MM.1S (cell line): Measurements from ENCODE around the gene ANKS1B.

Experiments
- DNase-seq: peaks from one replicate; pipeline ENCODE4 v3.0.0-alpha.2; 2015
- H2AFZ ChIP-seq: fragments of 300-600 bp; sonication (generic); 2 replicates; pipeline ENCODE4 v1.6.0; 2016; ENCODE audit warnings: antibody characterized with exemption, low read length
- H3F3A ChIP-seq: fragments of 300-600 bp; sonication (generic); 2 replicates; pipeline ENCODE4 v1.6.1; 2016; ENCODE audit warnings: mild to moderate bottlenecking, antibody characterized with exemption, low read length, moderate library complexity, mixed read lengths; ENCODE audit not compliant: insufficient read depth
- H3K27ac ChIP-seq: fragments of 300-600 bp; sonication (generic); 2 replicates; pipeline ENCODE4 v1.5.1; 2016; ENCODE audit warnings: mild to moderate bottlenecking, low read length
- H3K27me3 ChIP-seq: fragments of 300-600 bp; sonication (generic); replicated peaks from 2 replicates; pipeline ENCODE4 v1.6.0; 2016; ENCODE audit warnings: low read length; ENCODE audit not compliant: insufficient read depth
- H3K36me3 ChIP-seq: fragments of 300-600 bp; sonication (generic); replicated peaks from 2 replicates; pipeline ENCODE4 v1.6.1; 2016; ENCODE audit warnings: mild to moderate bottlenecking, low read length, mixed read lengths; ENCODE audit not compliant: insufficient read depth
- H3K4me1 ChIP-seq: fragments of 300-600 bp; sonication (generic); 2 replicates; pipeline ENCODE4 v1.6.1; 2016; ENCODE audit warnings: low read length, mixed read lengths
- H3K4me2 ChIP-seq: fragments of 300-600 bp; sonication (generic); 2 replicates; pipeline ENCODE4 v1.6.0; 2016; ENCODE audit warnings: low read depth, low read length
- H3K4me3 ChIP-seq: fragments of 300-600 bp; sonication (generic); 2 replicates; pipeline ENCODE4 v1.5.1; 2016; ENCODE audit warnings: low read length, mixed read lengths
- H3K79me2 ChIP-seq: fragments of 300-600 bp; sonication (generic); 2 replicates; pipeline ENCODE4 v1.6.1; 2016; ENCODE audit warnings: mixed run types, low read length, mixed read lengths
- H3K9ac ChIP-seq: fragments of 300-600 bp; sonication (generic); 2 replicates; pipeline ENCODE4 v1.6.1; 2016; ENCODE audit warnings: low read length, mixed read lengths
- H3K9me2 ChIP-seq: fragments of 300-600 bp; sonication (generic); replicated peaks from 2 replicates; pipeline ENCODE4 v1.6.1; 2016; ENCODE audit warnings: mild to moderate bottlenecking, low read length, mixed read lengths; ENCODE audit not compliant: insufficient read depth
- H3K9me3 ChIP-seq: fragments of 300-600 bp; sonication (generic); replicated peaks from 2 replicates; pipeline ENCODE4 v1.6.1; 2016; ENCODE audit warnings: mild to moderate bottlenecking, low read length, mixed read lengths; ENCODE audit not compliant: insufficient read depth
- H4K20me1 ChIP-seq: fragments of 300-600 bp; sonication (generic); 2 replicates; pipeline ENCODE4 v1.6.1; 2016; ENCODE audit warnings: mild to moderate bottlenecking, low read length, moderate library complexity, mixed read lengths; ENCODE audit not compliant: insufficient read depth
- EZH2 ChIP-seq: fragments of 300-600 bp; sonication (generic); optimal IDR thresholded peaks from 2 replicates; pipeline ENCODE3; 2017; ENCODE audit warnings: low read depth, mild to moderate bottlenecking, antibody characterized with exemption, low read length, mixed read lengths
- EZH2phosphoT487 ChIP-seq: fragments of 300-600 bp; sonication (generic); IDR thresholded peaks from 2 replicates; pipeline ENCODE4 v1.6.1; 2018; ENCODE audit warnings: antibody characterized with exemption, low read length
- TF ChIP-seq, protein P1 (sequence below): fragments of 300-600 bp; sonication (generic); IDR thresholded peaks from 2 replicates; pipeline ENCODE4 v1.5.1; 2016; ENCODE audit warnings: antibody characterized with exemption, low read length, mixed read lengths

ANKS1B gene

DNA sequence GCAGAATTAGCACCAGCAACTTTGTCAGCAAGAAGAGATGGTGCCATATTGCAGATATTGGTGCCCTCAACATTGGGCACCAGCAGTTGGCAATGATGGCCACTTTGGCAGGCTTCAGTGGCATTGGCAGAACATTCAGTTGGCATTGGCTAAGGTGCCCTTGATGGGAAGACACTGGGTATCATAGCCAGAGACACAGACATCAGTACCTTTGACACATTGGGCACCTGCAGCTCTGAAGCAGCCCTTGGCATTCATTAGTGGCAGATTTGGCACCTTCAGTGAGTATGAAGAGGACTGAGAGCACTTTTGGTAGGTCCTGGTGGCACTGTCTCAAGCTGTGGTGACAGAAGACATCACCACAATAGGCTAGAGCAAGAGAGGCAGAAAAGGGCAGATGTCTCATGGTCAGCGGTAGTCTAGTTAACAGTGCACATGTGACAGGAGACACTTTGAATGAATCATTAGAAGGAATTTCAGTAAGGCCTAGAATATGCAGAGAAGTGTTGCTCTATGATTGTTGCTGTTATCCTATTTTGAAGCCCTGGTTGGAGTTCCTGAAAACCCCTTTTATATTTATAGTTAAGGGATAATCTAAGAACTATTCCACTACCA, 917.5 kb downstream of the ANKS1B start:
- no peaks in the 10 kb centered on the region for H3K4me1 ChIP-seq
- no peak for DNase-seq
- TF ChIP-seq EZH2phosphoT487 (no peak), EZH2 (no peak)
- TF ChIP-seq, protein P1, sequence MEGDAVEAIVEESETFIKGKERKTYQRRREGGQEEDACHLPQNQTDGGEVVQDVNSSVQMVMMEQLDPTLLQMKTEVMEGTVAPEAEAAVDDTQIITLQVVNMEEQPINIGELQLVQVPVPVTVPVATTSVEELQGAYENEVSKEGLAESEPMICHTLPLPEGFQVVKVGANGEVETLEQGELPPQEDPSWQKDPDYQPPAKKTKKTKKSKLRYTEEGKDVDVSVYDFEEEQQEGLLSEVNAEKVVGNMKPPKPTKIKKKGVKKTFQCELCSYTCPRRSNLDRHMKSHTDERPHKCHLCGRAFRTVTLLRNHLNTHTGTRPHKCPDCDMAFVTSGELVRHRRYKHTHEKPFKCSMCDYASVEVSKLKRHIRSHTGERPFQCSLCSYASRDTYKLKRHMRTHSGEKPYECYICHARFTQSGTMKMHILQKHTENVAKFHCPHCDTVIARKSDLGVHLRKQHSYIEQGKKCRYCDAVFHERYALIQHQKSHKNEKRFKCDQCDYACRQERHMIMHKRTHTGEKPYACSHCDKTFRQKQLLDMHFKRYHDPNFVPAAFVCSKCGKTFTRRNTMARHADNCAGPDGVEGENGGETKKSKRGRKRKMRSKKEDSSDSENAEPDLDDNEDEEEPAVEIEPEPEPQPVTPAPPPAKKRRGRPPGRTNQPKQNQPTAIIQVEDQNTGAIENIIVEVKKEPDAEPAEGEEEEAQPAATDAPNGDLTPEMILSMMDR = no peak

DNA sequence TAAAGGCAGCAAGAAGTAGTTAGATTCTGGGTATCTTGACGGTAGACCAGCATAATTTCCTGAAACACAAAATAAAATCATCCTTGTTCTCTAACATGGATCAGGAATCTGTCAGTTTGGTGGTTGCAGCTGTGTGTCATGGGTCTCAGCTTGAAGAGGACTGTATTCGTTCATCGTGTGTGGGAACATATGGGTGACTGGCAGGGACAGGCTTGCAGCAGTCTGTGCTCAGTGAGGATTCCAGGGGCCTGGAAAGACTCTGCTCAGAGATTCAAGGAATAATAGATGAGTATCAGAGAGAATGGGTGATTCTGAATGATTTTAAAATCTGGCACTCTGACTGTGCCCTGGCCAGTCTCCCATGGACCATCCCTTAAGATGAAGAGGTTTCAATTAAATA, 918.0 kb downstream of the ANKS1B start:
- Histone ChIP-seq H3K27me3 (no peaks in the 10 kb centered on the region), H3K36me3 (no peaks in the 10 kb centered on the region), H2AFZ (no peak overlapping the region), H3K79me2 (no peaks in the 10 kb centered on the region), H3K4me2 (no peak overlapping the region), H3K4me3 (no peak overlapping the region), H3K27ac (no peak overlapping the region), H4K20me1 (no peaks in the 10 kb centered on the region), H3K9me2 (no peaks in the 10 kb centered on the region), H3K9me3 (no peaks in the 10 kb centered on the region), H3K4me1 (no peaks in the 10 kb centered on the region), H3K9ac (no peak overlapping the region), H3F3A (no peaks in the 10 kb centered on the region)
- DNase-seq = no peak
- TF ChIP-seq EZH2phosphoT487 = no peak
- TF ChIP-seq, protein P1 = no peak
- TF ChIP-seq EZH2 = no peak

More for the DNA sequence above, 917.5 kb downstream of the ANKS1B start:
- Histone ChIP-seq H3K9me2 (no peaks in the 10 kb centered on the region), H3K36me3 (no peaks in the 10 kb centered on the region), H2AFZ (no peak overlapping the region), H3K27me3 (no peaks in the 10 kb centered on the region), H3K9me3 (no peaks in the 10 kb centered on the region), H3K79me2 (no peaks in the 10 kb centered on the region), H3K4me2 (no peak overlapping the region), H3K4me3 (no peak overlapping the region), H3K9ac (no peak overlapping the region), H4K20me1 (no peaks in the 10 kb centered on the region), H3F3A (no peaks in the 10 kb centered on the region), H3K27ac (no peak overlapping the region)

DNA sequence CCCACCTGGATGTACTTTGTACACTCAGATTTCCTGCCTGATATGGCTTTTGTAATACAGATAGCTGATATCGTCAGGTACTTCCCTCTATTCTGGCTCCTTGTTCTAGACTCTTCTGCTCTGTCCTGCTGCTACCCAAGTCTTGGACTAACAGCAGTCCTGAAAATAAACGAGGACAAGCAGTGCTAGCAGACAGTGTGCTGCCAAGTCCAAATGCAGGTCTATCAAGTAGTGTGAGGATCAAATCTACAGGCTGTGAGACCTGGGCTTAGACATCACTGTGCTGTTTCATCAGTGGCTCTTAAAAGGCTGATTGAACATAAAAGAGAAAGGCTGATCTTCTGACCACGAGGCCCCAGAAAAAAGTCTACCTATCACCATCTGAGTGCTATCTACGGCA, 921.6 kb downstream of the ANKS1B start:
- H3K4me2 ChIP-seq = no peak overlapping the region
- H3K36me3 ChIP-seq = no peaks in the 10 kb centered on the region
- no peaks in the 10 kb centered on the region for H3F3A ChIP-seq
- H3K9ac ChIP-seq = no peak overlapping the region
- H3K9me3 ChIP-seq = no peaks in the 10 kb centered on the region
- H4K20me1 ChIP-seq = no peaks in the 10 kb centered on the region
- no peak for DNase-seq
- no peak overlapping the region for H2AFZ ChIP-seq
- H3K79me2 ChIP-seq = no peaks in the 10 kb centered on the region
- no peaks in the 10 kb centered on the region for H3K9me2 ChIP-seq
- H3K4me1 ChIP-seq = no peaks in the 10 kb centered on the region
- H3K27ac ChIP-seq = no peak overlapping the region
- no peak overlapping the region for H3K4me3 ChIP-seq
- TF ChIP-seq, protein P1 = no peak
- TF ChIP-seq EZH2 (no peak), EZH2phosphoT487 (no peak)
- H3K27me3 ChIP-seq = no peaks in the 10 kb centered on the region
